NB4 (cell line): ENCODE results near the gene S100Z.

ENCODE experiments used
- CTCF ChIP-seq: IDR thresholded peaks from one replicate; pipeline ENCODE4 v1.5.1; 2012; ENCODE audit warnings: low read depth, low read length
- MYC ChIP-seq: IDR thresholded peaks from 2 replicates; pipeline ENCODE4 v1.6.1; 2011; ENCODE audit warnings: low read depth, low read length
- POLR2A ChIP-seq: IDR thresholded peaks from 2 replicates; pipeline ENCODE4 v1.6.1; 2011; ENCODE audit warnings: mild to moderate bottlenecking; ENCODE audit not compliant: insufficient read length; ENCODE audit errors: extremely low read depth
- TF ChIP-seq, protein P1 (sequence below): IDR thresholded peaks from 2 replicates; pipeline ENCODE4 v1.6.1; 2011; ENCODE audit warnings: low read depth, low read length

DNA sequence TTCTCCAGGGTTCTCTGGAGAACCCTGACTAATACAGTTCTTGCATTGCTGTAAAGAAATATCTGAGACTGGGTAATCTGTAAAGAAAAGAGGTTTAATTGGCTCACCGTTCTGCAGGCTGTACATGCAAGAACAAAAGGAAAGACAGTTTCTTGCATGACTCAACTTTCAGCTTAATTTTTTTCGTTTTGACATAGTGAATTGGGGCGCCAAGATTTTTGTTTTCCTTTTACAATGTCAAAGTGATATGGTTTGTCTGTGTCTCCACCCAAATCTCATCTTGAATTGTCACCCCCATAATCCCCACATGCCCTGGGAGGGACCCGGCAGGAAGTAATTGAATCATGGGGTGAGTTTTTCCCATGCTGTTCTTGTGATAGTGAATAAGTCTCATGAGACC is 91.2 kb downstream of the S100Z start:
- TF ChIP-seq CTCF (no peak), POLR2A (no peak), MYC (no peak)
- TF ChIP-seq, protein P1, sequence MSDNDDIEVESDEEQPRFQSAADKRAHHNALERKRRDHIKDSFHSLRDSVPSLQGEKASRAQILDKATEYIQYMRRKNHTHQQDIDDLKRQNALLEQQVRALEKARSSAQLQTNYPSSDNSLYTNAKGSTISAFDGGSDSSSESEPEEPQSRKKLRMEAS = no peak
